Keratinocyte (primary cell): ENCODE data around the gene FHIT.

Source experiments
- CTCF ChIP-seq, 3 experiments: IDR thresholded peaks in 1 of 3; conservative IDR thresholded peaks in 1 of 3; optimal IDR thresholded peaks in 1 of 3; 2 replicates in 2 of 3; 3 replicates in 1 of 3; pipeline versions ENCODE3 to v1.5.1; 2011; ENCODE audit warnings: low read length in 3 of 3, mild to moderate bottlenecking in 3 of 3, moderate library complexity in 2 of 3, control low read depth in 1 of 3, inconsistent platforms in 1 of 3; ENCODE audit not compliant: insufficient read depth in 2 of 3; ENCODE audit errors: extremely low read depth in 1 of 3
- EZH2 ChIP-seq: IDR thresholded peaks from one replicate; pipeline ENCODE4 v1.6.1; 2012; ENCODE audit warnings: inconsistent platforms, mild to moderate bottlenecking, low read length, moderate library complexity

GRCh38 chr3:60316121-60316797 is 935.0 kb downstream of the FHIT start:
- no peak for TF ChIP-seq CTCF (optimal IDR thresholded peaks at IDR 0.05 in 1 of 3, IDR thresholded peaks at IDR 0.05 in 1 of 3, conservative IDR thresholded peaks at IDR 0.05 in 1 of 3; ENCODE audit: extremely low read depth in 1 of 3, insufficient read depth in 2 of 3, low read length in 3 of 3)
- TF ChIP-seq EZH2, result no peak
